GM12874 (cell line): ENCODE results near the gene ARHGAP21.

ENCODE experiments used
- CTCF ChIP-seq: IDR thresholded peaks from 2 replicates; pipeline ENCODE4 v1.5.1; 2011; ENCODE audit warnings: low read depth, mild to moderate bottlenecking, control low read depth, low read length, moderate library complexity; ENCODE audit not compliant: insufficient read depth

The ARHGAP21 gene

GRCh38 chr10:24589265-24589664 is 134.4 kb downstream of the ARHGAP21 start:
- TF ChIP-seq CTCF: no peak

GRCh38 chr10:24579906-24580305 is 143.8 kb downstream of the ARHGAP21 start:
- TF ChIP-seq CTCF: no peak

- TF ChIP-seq CTCF: no peak
These were observed 144.2 kb downstream of the ARHGAP21 start for GRCh38 chr10:24579448-24579847.

- no peak for TF ChIP-seq CTCF
These were observed 148.1 kb downstream of the ARHGAP21 start for GRCh38 chr10:24575481-24576002.

- TF ChIP-seq CTCF: no peak
These were observed 149.0 kb downstream of the ARHGAP21 start for GRCh38 chr10:24574578-24575155.

GRCh38 chr10:24574161-24574560 is 149.5 kb downstream of the ARHGAP21 start:
- no peak for TF ChIP-seq CTCF

GRCh38 chr10:24571870-24572450 is 151.7 kb downstream of the ARHGAP21 start:
- no peak for TF ChIP-seq CTCF
